A549 (cell line): Measurements from ENCODE around the gene ZC4H2. TPM values are rescaled to one million over a fixed set of nuclear protein-coding genes. Genes with fewer than 3 reads are reported as not detected.
A peak's percentile ranks its signal among the peaks of the same experiment; 100 is the strongest.

Source experiments
- ATAC-seq, 2 experiments: fragments of 200-7000 bp in 1 of 2; fragments of >200 bp in 1 of 2; cut with Nextera tagmentation in 1 of 2; cut with Tn5 transposase in 1 of 2; 3 replicates each; pipeline versions ENCODE4 v1.8.0 to v1.9.1; 2018 to 2020; ENCODE audit warnings: mild to moderate bottlenecking in 1 of 2, moderate library complexity in 1 of 2
- CTCF ChIA-PET: fragments of 300-600 bp; sonication (Branson Sonifier 250); formaldehyde crosslinking; extraction: SDS; loops from one replicate; lab custom pipeline; 2021; ENCODE audit warnings: antibody characterized with exemption, inconsistent platforms; lab: Yijun Ruan, JAX
- POLR2A ChIA-PET: fragments of 350-600 bp; formaldehyde crosslinking; extraction: SDS; loops from one replicate; lab custom pipeline; 2021; ENCODE audit warnings: antibody characterized with exemption, inconsistent platforms; lab: Yijun Ruan, JAX
- DNase-seq, 2 experiments: peaks; one replicate each; pipeline versions ENCODE4 v3.0.0 to v3.0.0-alpha.2; 2011 to 2016; ENCODE audit warnings: low read depth in 1 of 2, low spot score in 1 of 2
- FAIRE-seq: peaks from 2 replicates; lab custom pipeline; 2011; peaks lifted over from hg19 to GRCh38; lab: Jason Lieb, UNC
- H3K27ac ChIP-seq, 2 experiments: fragments of >200 bp; sonication (Bioruptor Twin); formaldehyde crosslinking; 3 replicates each; pipeline ENCODE4 v1.5.1; 2016 to 2017
- H3K4me1 ChIP-seq: fragments of >200 bp; sonication (Bioruptor Twin); formaldehyde crosslinking; 3 replicates; pipeline ENCODE4 v1.6.1; 2016
- H3K4me2 ChIP-seq: fragments of >200 bp; sonication (Bioruptor Twin); formaldehyde crosslinking; 3 replicates; pipeline ENCODE4 v1.6.1; 2016
- H3K4me3 ChIP-seq: fragments of >200 bp; sonication (Bioruptor Twin); formaldehyde crosslinking; 3 replicates; pipeline ENCODE4 v1.5.1; 2016
- H3K9me3 ChIP-seq: fragments of >200 bp; sonication (Bioruptor Twin); formaldehyde crosslinking; 3 replicates; pipeline ENCODE4 v1.6.1; 2016
- CEBPB ChIP-seq, 2 experiments: fragments of >200 bp in 1 of 2; sonication (Bioruptor Twin) in 1 of 2; formaldehyde crosslinking in 1 of 2; IDR thresholded peaks; 2 replicates each; pipeline ENCODE4 v1.6.1; 2012 to 2016
- CHD2 ChIP-seq: fragments of 150-350 bp; IDR thresholded peaks from 2 replicates; pipeline ENCODE4 v1.6.1; 2014; ENCODE audit warnings: low read length; ENCODE audit not compliant: partially characterized antibody
- EHF ChIP-seq: fragments of 250-450 bp; sonication (Bioruptor Pico); IDR thresholded peaks from 2 replicates; pipeline ENCODE4 v1.5.0; 2020; ENCODE audit warnings: mild to moderate bottlenecking
- EHMT2 ChIP-seq: fragments of 200-600 bp; sonication (generic); IDR thresholded peaks from 2 replicates; pipeline ENCODE4 v1.6.1; 2016; ENCODE audit warnings: antibody characterized with exemption, low read depth, mild to moderate bottlenecking, moderate library complexity
- ESRRA ChIP-seq: fragments of 150-350 bp; IDR thresholded peaks from 2 replicates; pipeline ENCODE4 v1.6.1; 2014; ENCODE audit warnings: mild to moderate bottlenecking, low read length, borderline replicate concordance
- FOSB ChIP-seq: fragments of 250-450 bp; sonication (Bioruptor Pico); IDR thresholded peaks from 2 replicates; pipeline ENCODE4 v1.5.0; 2020; ENCODE audit warnings: mild to moderate bottlenecking, moderate library complexity
- FOSL2 ChIP-seq, 2 experiments: fragments of 450-650 bp in 1 of 2; fragments of >200 bp in 1 of 2; sonication (Bioruptor Twin) in 1 of 2; formaldehyde crosslinking; IDR thresholded peaks; 2 replicates each; pipeline versions ENCODE4 v1.5.0 to v1.6.1; 2016 to 2020; ENCODE audit warnings: mild to moderate bottlenecking in 1 of 2, moderate library complexity in 1 of 2
- GATA3 ChIP-seq: IDR thresholded peaks from 2 replicates; pipeline ENCODE4 v1.6.1; 2012; ENCODE audit warnings: borderline replicate concordance
- HOXA7 ChIP-seq: fragments of 250-450 bp; sonication (Bioruptor Pico); IDR thresholded peaks from 2 replicates; pipeline ENCODE4 v1.5.0; 2020; ENCODE audit warnings: mild to moderate bottlenecking, moderate library complexity
- KDM1A ChIP-seq: fragments of 200-600 bp; sonication (generic); IDR thresholded peaks from 2 replicates; pipeline ENCODE4 v1.6.1; 2016; ENCODE audit warnings: low read depth, mild to moderate bottlenecking
- KDM5A ChIP-seq: fragments of 200-600 bp; sonication (generic); IDR thresholded peaks from 2 replicates; pipeline ENCODE4 v1.6.1; 2016; ENCODE audit warnings: antibody characterized with exemption, mild to moderate bottlenecking
- MYC ChIP-seq: IDR thresholded peaks from 2 replicates; pipeline ENCODE4 v1.6.1; 2012; ENCODE audit warnings: mild to moderate bottlenecking, inconsistent platforms, low read length, improper control_type of control experiment, borderline replicate concordance
- NFE2L2 ChIP-seq: fragments of 150-350 bp; conservative IDR thresholded peaks from 2 replicates; pipeline ENCODE4 v1.6.1; 2014; ENCODE audit warnings: low read length
- NR3C1 ChIP-seq: fragments of >200 bp; sonication (Bioruptor Twin); formaldehyde crosslinking; IDR thresholded peaks from 3 replicates; pipeline ENCODE4 v1.6.1; 2017
- POLR2A ChIP-seq: IDR thresholded peaks from 2 replicates; pipeline ENCODE4 v1.6.1; 2012; ENCODE audit warnings: mild to moderate bottlenecking, low read length
- RAD21 ChIP-seq, 2 experiments: fragments of >200 bp in 1 of 2; sonication (Bioruptor Twin) in 1 of 2; formaldehyde crosslinking in 1 of 2; IDR thresholded peaks in 1 of 2; conservative IDR thresholded peaks in 1 of 2; 2 replicates in 1 of 2; 3 replicates in 1 of 2; pipeline ENCODE4 v1.6.1; 2012 to 2018; ENCODE audit warnings: inconsistent platforms in 1 of 2
- RARB ChIP-seq: fragments of 250-450 bp; sonication (Bioruptor Pico); IDR thresholded peaks from 2 replicates; pipeline ENCODE4 v1.8.0; 2021; ENCODE audit warnings: mild to moderate bottlenecking, moderate library complexity
- RFX5 ChIP-seq: fragments of 450-650 bp; IDR thresholded peaks from 2 replicates; pipeline ENCODE4 v1.7.1; 2014; ENCODE audit warnings: antibody characterized with exemption, mild to moderate bottlenecking, moderate library complexity
- RNF2 ChIP-seq: fragments of 200-600 bp; sonication (generic); IDR thresholded peaks from 2 replicates; pipeline ENCODE4 v1.6.1; 2016; ENCODE audit warnings: low read depth, mild to moderate bottlenecking, antibody characterized with exemption, moderate library complexity, borderline replicate concordance
- SMC3 ChIP-seq: fragments of >200 bp; sonication (Bioruptor Twin); formaldehyde crosslinking; IDR thresholded peaks from 3 replicates; pipeline ENCODE4 v1.6.1; 2018; ENCODE audit warnings: inconsistent platforms
- SREBF2 ChIP-seq: fragments of 450-650 bp; IDR thresholded peaks from 2 replicates; pipeline ENCODE4 v1.6.1; 2014; ENCODE audit warnings: mild to moderate bottlenecking, moderate library complexity
- TP53 ChIP-seq: fragments of 250-450 bp; sonication (Bioruptor Pico); IDR thresholded peaks from 2 replicates; pipeline ENCODE4 v1.5.0; 2021; ENCODE audit warnings: mild to moderate bottlenecking, moderate library complexity
- WGBS: methylation state at CpG from one replicate; pipeline ENCODE4 v1.1.6; 2017; ENCODE audit errors: missing lambda C conversion rate; 5-methylcytosine and 5-hydroxymethylcytosine counted together
- polyA plus RNA-seq, 4 experiments: library from polyadenylated mRNA; depleted of rRNA in 3 of 4; stranded (reverse); fragments of >200 nt; fragmentation: RNase III in 1 of 4; extraction: RNeasy Plus Mini Kit Qiagen cat#74134 plus additional on column Dnase treatment in 1 of 4; gene quantifications; 2 replicates in 3 of 4; 3 replicates in 1 of 4; pipeline ENCODE4 v1.2.3, GENCODE V29; 2011 to 2017
- TF ChIP-seq, protein P1 (sequence below): fragments of >200 bp; sonication (Bioruptor Twin); formaldehyde crosslinking; IDR thresholded peaks from 3 replicates; pipeline ENCODE4 v1.6.1; 2016
- TF ChIP-seq, protein P2 (sequence below): IDR thresholded peaks from 2 replicates; pipeline ENCODE4 v1.6.1; 2012; ENCODE audit warnings: low read depth, borderline replicate concordance
- TF ChIP-seq, protein P3 (sequence below): IDR thresholded peaks from 2 replicates; pipeline ENCODE4 v1.6.1; 2012
- TF ChIP-seq, protein P4 (sequence below): fragments of 200-600 bp; sonication (generic); IDR thresholded peaks from 2 replicates; pipeline ENCODE4 v1.6.1; 2016; ENCODE audit warnings: antibody characterized with exemption, mild to moderate bottlenecking, moderate library complexity
- TF ChIP-seq, protein P5 (sequence below): fragments of 450-650 bp; IDR thresholded peaks from 2 replicates; pipeline ENCODE4 v1.6.1; 2014; ENCODE audit warnings: antibody characterized with exemption

ZC4H2 gene
- polyA plus RNA-seq, 2 of the 4 experiments (the other 2 are of a cell fraction): 3.7 to 7.4 TPM

DNA sequence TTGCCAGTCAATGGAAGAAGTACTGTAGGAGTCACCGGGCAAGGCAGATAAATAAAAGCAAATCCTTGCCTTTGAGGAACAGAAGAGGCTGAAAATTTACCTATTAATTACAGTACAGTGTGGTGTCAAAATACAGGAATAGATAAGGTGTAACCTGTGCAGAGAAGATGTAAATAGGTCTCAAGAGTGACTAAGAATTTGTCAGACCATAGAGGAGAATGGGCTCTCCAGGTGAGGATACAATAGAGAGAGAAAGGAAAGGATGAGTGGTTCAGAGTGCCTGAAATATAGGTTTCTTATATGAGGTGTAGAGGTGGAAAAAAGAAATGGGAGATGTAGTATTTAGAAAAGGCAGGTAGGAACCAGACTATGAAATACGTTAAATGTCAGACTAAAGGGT is 801 bp upstream of the ZC4H2 start:
- FAIRE-seq: no peak
- peak overlapping the region; percentile 82 for H3K4me2 ChIP-seq
- no peaks in the 10 kb centered on the region for H3K9me3 ChIP-seq
- H3K4me1 ChIP-seq: no peaks in the 10 kb centered on the region
- ChIA-PET CTCF (interaction anchor here (1.1 kb wide), 1 partner anchor 58 kb away, joined by 3 read pairs; the partner anchor contains the start of gene ZC3H12B), POLR2A (no interaction called here)
- TF ChIP-seq, protein P1, sequence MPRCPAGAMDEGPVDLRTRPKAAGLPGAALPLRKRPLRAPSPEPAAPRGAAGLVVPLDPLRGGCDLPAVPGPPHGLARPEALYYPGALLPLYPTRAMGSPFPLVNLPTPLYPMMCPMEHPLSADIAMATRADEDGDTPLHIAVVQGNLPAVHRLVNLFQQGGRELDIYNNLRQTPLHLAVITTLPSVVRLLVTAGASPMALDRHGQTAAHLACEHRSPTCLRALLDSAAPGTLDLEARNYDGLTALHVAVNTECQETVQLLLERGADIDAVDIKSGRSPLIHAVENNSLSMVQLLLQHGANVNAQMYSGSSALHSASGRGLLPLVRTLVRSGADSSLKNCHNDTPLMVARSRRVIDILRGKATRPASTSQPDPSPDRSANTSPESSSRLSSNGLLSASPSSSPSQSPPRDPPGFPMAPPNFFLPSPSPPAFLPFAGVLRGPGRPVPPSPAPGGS: no peak
- TF ChIP-seq RNF2 (no peak), FOSL2 (IDR thresholded peaks at IDR 0.05) (no peak), FOSL2 (CRISPR knock-in tag; IDR thresholded peaks at IDR 0.05) (no peak), MYC (no peak), POLR2A (no peak), NFE2L2 (no peak), HOXA7 (CRISPR knock-in tag) (no peak), RARB (CRISPR knock-in tag) (no peak), CEBPB (IDR thresholded peaks at IDR 0.05) (no peak), GATA3 (no peak), CHD2 (no peak), ESRRA (no peak), RAD21 (conservative IDR thresholded peaks at IDR 0.05 in 1 of 2, IDR thresholded peaks at IDR 0.05 in 1 of 2) (no peak)
- TF ChIP-seq, protein P2, sequence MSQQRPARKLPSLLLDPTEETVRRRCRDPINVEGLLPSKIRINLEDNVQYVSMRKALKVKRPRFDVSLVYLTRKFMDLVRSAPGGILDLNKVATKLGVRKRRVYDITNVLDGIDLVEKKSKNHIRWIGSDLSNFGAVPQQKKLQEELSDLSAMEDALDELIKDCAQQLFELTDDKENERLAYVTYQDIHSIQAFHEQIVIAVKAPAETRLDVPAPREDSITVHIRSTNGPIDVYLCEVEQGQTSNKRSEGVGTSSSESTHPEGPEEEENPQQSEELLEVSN: no peak
- H3K4me3 ChIP-seq: no peak overlapping the region; the same call in 2 of the 3 replicates
- DNase-seq: no peak
- whole genome bisulfite sequencing: 60% methylated on average over 2 of the region's 2 CpGs
- ATAC-seq: no peak
- H3K27ac ChIP-seq: no peak overlapping the region

DNA sequence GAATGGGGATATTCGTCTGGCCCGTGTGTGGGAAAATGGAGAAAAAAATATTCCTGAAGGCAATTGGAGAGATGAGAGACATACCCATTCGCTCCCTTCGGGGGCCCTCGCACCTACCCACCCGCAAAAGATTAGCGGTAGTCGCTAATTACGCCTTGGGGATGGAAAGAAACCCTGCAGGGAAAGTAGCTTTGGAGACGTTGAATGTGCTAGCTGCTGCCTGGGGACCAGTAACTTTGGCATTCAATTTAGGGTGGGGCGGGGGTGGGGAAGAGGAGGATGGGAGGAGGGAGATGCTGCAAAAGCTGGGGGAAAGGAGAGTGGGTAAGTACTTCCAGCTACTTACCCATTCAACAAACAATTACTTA is 407 bp upstream of the ZC4H2 start:
- H3K4me3 ChIP-seq: peak overlapping the region; percentile 58

More for the DNA sequence above, 407 bp upstream of the ZC4H2 start:
- 4% methylated on average over 10 of the region's 11 CpGs for WGBS
- ATAC-seq (peak; percentile 15 to 27; a peak in 4 of 6 replicates), FAIRE-seq (no peak), DNase-seq (no peak)
- no peaks in the 10 kb centered on the region for H3K4me1 ChIP-seq
- H3K4me2 ChIP-seq: peak overlapping the region; percentile 82
- H3K9me3 ChIP-seq: no peaks in the 10 kb centered on the region
- peak overlapping the region; percentile 35 to 58; a peak in 1 of 6 replicates for H3K27ac ChIP-seq
- ChIA-PET CTCF (interaction anchor here (1.1 kb wide), 1 partner anchor 58 kb away, joined by 3 read pairs; the partner anchor contains the start of gene ZC3H12B), POLR2A (no interaction called here)
- no peak for TF ChIP-seq TP53 (CRISPR knock-in tag)
- TF ChIP-seq FOSL2 (IDR thresholded peaks at IDR 0.05): no peak
- TF ChIP-seq FOSL2 (CRISPR knock-in tag; IDR thresholded peaks at IDR 0.05): no peak
- TF ChIP-seq, protein P3, sequence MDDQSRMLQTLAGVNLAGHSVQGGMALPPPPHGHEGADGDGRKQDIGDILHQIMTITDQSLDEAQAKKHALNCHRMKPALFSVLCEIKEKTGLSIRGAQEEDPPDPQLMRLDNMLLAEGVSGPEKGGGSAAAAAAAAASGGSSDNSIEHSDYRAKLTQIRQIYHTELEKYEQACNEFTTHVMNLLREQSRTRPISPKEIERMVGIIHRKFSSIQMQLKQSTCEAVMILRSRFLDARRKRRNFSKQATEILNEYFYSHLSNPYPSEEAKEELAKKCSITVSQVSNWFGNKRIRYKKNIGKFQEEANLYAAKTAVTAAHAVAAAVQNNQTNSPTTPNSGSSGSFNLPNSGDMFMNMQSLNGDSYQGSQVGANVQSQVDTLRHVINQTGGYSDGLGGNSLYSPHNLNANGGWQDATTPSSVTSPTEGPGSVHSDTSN: no peak
- TF ChIP-seq FOSB: no peak
- no peak for TF ChIP-seq ESRRA
- TF ChIP-seq KDM5A: no peak
- TF ChIP-seq POLR2A: no peak
- TF ChIP-seq EHMT2: no peak
- TF ChIP-seq SREBF2: no peak
- no peak for TF ChIP-seq CHD2
- TF ChIP-seq, protein P4, sequence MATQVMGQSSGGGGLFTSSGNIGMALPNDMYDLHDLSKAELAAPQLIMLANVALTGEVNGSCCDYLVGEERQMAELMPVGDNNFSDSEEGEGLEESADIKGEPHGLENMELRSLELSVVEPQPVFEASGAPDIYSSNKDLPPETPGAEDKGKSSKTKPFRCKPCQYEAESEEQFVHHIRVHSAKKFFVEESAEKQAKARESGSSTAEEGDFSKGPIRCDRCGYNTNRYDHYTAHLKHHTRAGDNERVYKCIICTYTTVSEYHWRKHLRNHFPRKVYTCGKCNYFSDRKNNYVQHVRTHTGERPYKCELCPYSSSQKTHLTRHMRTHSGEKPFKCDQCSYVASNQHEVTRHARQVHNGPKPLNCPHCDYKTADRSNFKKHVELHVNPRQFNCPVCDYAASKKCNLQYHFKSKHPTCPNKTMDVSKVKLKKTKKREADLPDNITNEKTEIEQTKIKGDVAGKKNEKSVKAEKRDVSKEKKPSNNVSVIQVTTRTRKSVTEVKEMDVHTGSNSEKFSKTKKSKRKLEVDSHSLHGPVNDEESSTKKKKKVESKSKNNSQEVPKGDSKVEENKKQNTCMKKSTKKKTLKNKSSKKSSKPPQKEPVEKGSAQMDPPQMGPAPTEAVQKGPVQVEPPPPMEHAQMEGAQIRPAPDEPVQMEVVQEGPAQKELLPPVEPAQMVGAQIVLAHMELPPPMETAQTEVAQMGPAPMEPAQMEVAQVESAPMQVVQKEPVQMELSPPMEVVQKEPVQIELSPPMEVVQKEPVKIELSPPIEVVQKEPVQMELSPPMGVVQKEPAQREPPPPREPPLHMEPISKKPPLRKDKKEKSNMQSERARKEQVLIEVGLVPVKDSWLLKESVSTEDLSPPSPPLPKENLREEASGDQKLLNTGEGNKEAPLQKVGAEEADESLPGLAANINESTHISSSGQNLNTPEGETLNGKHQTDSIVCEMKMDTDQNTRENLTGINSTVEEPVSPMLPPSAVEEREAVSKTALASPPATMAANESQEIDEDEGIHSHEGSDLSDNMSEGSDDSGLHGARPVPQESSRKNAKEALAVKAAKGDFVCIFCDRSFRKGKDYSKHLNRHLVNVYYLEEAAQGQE: no peak
- TF ChIP-seq, protein P5, sequence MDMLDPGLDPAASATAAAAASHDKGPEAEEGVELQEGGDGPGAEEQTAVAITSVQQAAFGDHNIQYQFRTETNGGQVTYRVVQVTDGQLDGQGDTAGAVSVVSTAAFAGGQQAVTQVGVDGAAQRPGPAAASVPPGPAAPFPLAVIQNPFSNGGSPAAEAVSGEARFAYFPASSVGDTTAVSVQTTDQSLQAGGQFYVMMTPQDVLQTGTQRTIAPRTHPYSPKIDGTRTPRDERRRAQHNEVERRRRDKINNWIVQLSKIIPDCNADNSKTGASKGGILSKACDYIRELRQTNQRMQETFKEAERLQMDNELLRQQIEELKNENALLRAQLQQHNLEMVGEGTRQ: no peak
- no peak for TF ChIP-seq EHF (CRISPR knock-in tag)
- TF ChIP-seq SMC3: no peak
- no peak for TF ChIP-seq CEBPB (IDR thresholded peaks at IDR 0.05)
- TF ChIP-seq RFX5: no peak
- no peak for TF ChIP-seq NR3C1
- TF ChIP-seq KDM1A: no peak
